ENCODE data around the gene BRSK1.

Gene BRSK1

DNA sequence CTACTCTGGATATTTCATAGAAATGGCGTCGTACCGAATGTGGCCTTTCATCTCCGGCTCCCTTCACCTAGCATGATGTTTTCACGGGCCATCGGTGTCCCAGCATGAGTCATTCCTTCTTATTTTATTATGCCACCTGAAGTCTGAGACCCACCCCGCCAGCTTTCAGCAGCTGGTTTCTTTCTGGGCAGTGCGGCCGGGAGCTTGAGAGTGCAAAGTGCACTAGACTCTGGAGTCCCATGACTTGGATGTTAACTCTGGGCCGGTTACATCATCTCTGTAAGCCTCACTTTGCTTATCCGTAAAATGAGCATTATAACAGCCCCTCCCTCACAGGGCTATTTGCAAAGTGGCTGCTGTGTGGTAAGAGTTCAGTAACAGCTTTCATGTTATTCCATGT is 50.1 kb downstream of the BRSK1 start:
- DNase-seq (ENCODE audit: extremely low spot score): no peak
- TF ChIP-seq, protein P1, sequence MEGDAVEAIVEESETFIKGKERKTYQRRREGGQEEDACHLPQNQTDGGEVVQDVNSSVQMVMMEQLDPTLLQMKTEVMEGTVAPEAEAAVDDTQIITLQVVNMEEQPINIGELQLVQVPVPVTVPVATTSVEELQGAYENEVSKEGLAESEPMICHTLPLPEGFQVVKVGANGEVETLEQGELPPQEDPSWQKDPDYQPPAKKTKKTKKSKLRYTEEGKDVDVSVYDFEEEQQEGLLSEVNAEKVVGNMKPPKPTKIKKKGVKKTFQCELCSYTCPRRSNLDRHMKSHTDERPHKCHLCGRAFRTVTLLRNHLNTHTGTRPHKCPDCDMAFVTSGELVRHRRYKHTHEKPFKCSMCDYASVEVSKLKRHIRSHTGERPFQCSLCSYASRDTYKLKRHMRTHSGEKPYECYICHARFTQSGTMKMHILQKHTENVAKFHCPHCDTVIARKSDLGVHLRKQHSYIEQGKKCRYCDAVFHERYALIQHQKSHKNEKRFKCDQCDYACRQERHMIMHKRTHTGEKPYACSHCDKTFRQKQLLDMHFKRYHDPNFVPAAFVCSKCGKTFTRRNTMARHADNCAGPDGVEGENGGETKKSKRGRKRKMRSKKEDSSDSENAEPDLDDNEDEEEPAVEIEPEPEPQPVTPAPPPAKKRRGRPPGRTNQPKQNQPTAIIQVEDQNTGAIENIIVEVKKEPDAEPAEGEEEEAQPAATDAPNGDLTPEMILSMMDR (IDR thresholded peaks at IDR 0.05; ENCODE audit: control extremely low read depth, extremely low read depth, low read depth, missing control alignments): no peak
- ChIA-PET POLR2A (no interaction called here), CTCF (no interaction called here)

DNA sequence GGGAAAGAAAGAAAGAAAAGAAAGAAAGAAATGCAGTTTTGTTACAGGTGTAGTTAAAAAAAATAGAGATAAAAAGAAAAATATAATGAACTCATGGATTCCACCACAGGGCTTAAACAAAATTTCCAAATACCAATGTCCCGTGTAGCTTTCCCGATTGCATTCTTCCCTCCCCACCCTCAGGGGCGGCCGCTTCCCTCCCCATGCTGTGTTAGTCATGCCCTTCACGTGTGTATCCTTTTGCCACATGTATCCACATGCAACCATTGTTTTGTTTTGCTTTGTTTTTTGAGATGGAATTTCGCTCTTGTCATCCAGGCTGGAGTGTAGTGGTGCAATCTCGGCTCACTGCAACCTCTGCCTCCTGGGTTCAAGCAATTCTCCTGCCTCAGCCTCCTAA is 52.3 kb downstream of the BRSK1 start:
- ChIA-PET POLR2A (no interaction called here), CTCF (interaction anchor here (1.6 to 4.3 kb wide), 2 partner anchors 34 to 44 kb away, joined by 4 to 43 read pairs; no protein-coding TSS in a partner anchor)
- no peak for DNase-seq (ENCODE audit: extremely low spot score)
- TF ChIP-seq, protein P1 (IDR thresholded peaks at IDR 0.05; ENCODE audit: control extremely low read depth, extremely low read depth, low read depth, missing control alignments): no peak

DNA sequence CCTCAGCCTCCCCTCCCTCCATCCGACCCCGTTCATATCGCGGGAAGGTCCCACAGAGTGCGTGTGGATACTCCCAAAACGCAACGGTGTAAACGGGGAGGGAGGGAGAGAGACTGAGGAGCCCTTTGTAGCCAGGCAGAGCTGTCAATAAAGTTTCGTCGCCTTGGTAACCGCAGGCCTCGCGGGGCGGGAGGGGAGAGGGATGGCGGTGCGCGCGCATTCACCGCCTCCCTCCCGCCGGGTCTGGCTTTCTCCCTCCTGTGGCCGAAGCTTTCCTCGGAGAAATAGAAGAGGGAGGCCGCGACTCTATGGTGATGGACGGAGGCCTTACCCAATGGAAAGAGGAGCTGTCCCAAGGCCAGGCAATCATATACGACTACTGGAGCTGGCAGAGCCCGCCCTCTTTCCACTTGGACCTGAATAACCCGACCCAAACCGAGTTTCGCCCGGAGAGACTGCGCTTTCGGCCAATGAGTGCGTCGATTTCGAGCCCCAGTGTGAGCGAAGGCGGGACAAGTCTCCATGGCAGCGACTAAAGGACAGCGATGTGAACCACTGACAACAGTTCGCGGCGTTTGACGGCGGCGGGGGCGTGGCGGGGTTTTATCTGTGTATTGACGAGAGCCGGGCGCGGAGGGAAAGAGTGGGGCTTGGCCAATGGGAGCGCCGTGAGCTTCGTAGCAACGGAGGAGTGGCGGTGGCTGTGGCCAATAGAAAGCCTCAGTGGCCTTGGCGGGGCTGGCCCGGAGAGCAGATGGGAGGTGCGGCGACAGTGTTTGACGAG is 55.5 kb downstream of the BRSK1 start, which contains the start of gene KMT5C:
KMT5C (plus strand) TSS at position 772 of the 784 bp plus-strand sequence. CDS start 2,061 bp downstream, outside the sequence.
- POLR2A ChIA-PET: interaction anchor here (0.6 to 1.8 kb wide), 15 partner anchors 11 to 315 kb away, joined by 3 to 12 read pairs (median 3); partner anchors contain the start of genes ISOC2, TMEM150B, U2AF2 and UBE2S
- CTCF ChIA-PET: interaction anchor here (0.6 to 4.3 kb wide), 14 partner anchors 10 to 165 kb away, joined by 3 to 43 read pairs (median 3); partner anchors contain the start of genes TMEM238 and ZNF628

DNA sequence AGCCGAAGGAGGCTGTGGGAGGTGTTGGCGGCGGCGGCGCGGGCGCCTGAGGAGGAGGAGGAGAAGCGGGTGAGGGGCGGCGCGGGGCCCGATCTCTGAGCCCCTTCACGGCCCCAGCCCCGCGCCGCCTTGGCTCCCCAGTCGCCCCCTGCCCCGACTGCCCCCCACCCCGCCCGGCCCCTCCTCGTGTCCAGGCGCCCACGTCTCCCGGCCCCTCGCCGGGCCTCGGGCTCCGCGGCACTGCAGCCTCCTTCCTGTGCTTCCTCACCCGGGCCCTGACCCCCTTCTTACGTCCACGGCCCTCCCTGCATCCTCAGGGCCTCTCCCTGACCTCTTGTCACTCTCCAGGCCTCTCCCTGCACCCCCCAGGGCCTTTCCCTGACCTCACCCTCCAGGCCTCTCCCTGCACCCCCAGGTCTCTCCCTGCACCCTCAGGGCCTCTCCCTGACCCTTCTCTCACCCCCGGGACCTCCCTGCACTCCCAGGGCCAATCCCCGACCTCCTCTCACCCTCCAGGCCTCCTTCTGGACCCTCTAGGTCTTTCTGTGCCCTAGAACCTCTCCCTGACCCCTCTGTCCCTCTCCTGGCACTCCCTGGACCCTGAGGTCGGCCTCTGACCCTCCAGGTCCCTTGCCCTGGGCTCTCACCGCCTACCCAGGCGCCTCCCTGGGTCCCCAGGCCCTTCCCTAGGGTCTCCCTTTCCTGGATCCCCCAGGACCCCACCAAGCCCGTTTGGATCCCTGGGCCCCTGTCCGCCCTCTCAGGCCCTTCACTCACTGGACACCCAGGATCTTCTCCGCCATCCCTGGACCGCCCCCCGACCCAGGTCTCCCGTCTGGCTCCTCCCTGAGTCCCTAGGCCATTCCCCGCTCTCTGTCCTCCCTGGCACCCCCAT is 56.3 kb downstream of the BRSK1 start:
- CTCF ChIA-PET: interaction anchor here (0.6 to 4.3 kb wide), 11 partner anchors 9 to 165 kb away, joined by 3 to 43 read pairs (median 3); partner anchors contain the start of genes TMEM238 and ZNF628
- TF ChIP-seq, protein P1 (IDR thresholded peaks at IDR 0.05; ENCODE audit: control extremely low read depth, extremely low read depth, low read depth, missing control alignments): no peak
- DNase-seq (ENCODE audit: extremely low spot score): no peak
- POLR2A ChIA-PET: interaction anchor here (0.6 to 1.8 kb wide), 8 partner anchors 10 to 121 kb away, joined by 3 to 12 read pairs (median 3); partner anchors contain the start of genes ISOC2, TMEM150B and UBE2S

More for the DNA sequence above, 55.5 kb downstream of the BRSK1 start, which contains the start of gene KMT5C:
- peak; percentile 98 for DNase-seq (ENCODE audit: extremely low spot score)
- TF ChIP-seq, protein P1 (IDR thresholded peaks at IDR 0.05; ENCODE audit: control extremely low read depth, extremely low read depth, low read depth, missing control alignments): no peak

DNA sequence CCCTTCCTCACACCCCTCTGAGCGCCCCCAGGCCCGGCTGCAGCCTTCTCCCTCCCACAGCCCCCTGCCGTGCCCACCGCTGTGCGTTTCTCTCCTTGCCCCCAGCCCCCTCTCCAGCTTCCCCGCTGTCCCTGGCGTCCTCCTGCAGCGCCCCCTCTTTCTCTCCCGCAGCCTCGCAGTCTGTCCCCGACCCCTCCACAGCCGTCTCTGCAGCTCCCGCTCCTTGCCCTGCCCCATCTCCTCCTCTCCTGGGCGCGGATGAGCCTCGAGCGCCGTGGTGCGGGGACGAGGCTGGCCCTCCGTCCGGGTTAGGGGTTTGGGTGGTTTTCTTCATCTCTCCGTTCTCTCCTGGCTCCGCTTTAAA is 57.0 kb downstream of the BRSK1 start:
- ChIA-PET POLR2A (no interaction called here), CTCF (interaction anchor here (1.0 to 1.1 kb wide), 2 partner anchors 39 to 61 kb away, joined by 3 read pairs; no protein-coding TSS in a partner anchor)
- TF ChIP-seq, protein P1 (IDR thresholded peaks at IDR 0.05; ENCODE audit: control extremely low read depth, extremely low read depth, low read depth, missing control alignments): peak; percentile 29
- no peak for DNase-seq (ENCODE audit: extremely low spot score)

DNA sequence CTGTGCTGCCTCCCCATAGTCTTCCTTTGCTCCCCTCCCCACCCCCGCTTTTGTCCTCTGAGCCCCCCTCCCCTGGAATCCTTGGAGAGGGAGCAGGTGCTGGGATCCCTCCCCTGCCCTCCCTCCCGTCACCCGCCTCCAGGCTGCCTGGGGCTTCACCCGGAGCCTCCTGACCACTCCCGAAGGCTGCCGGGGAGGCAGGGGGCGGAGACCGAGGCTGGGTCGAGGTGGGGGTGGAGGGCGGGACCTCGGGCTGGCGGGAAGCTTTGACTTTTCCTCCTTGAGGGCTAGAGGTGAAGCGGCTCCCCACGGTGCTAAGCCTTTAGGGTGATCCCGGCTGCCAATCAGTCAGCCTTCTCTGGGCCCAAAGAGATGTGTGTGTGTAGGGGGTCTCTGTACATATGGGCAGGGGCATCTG is 57.4 kb downstream of the BRSK1 start:
- peak; percentile 91 for DNase-seq (ENCODE audit: extremely low spot score)
- CTCF ChIA-PET: interaction anchor here (1.0 to 1.1 kb wide), 2 partner anchors 40 to 61 kb away, joined by 3 read pairs; no protein-coding TSS in a partner anchor
- POLR2A ChIA-PET: no interaction called here
- TF ChIP-seq, protein P1 (IDR thresholded peaks at IDR 0.05; ENCODE audit: control extremely low read depth, extremely low read depth, low read depth, missing control alignments): no peak

All from GM10248 (cell line).